HepG2 (cell line): ENCODE results near the gene MEA1.

Source experiments
- CEBPB ChIP-seq: IDR thresholded peaks from 2 replicates; pipeline ENCODE4 v1.6.1; 2011; ENCODE audit warnings: low read depth, low read length, improper control_type of control experiment, borderline replicate concordance
- CTCF ChIP-seq: sonication (generic); formaldehyde crosslinking; IDR thresholded peaks from 2 replicates; pipeline ENCODE4 v1.5.0; 2020; ENCODE audit warnings: mild to moderate bottlenecking, missing genetic modification reagents, moderate library complexity
- MYC ChIP-seq: sonication (generic); formaldehyde crosslinking; IDR thresholded peaks from 2 replicates; pipeline ENCODE4 v1.9.0; 2021; ENCODE audit warnings: missing genetic modification reagents, borderline replicate concordance
- SMC3 ChIP-seq: IDR thresholded peaks from 2 replicates; pipeline ENCODE4 v1.6.1; 2011; ENCODE audit warnings: low read length, improper control_type of control experiment
- ZNF292 ChIP-seq: sonication (generic); formaldehyde crosslinking; IDR thresholded peaks from 2 replicates; pipeline ENCODE4 v1.8.1; 2022; ENCODE audit warnings: mild to moderate bottlenecking, low read depth, missing genetic modification reagents, borderline replicate concordance
- ZNF567 ChIP-seq: sonication (generic); formaldehyde crosslinking; IDR thresholded peaks from 2 replicates; pipeline ENCODE4 v1.8.1; 2023; ENCODE audit warnings: mild to moderate bottlenecking, missing genetic modification reagents, borderline replicate concordance
- TF ChIP-seq, protein P1 (sequence below): sonication (generic); formaldehyde crosslinking; IDR thresholded peaks from 2 replicates; pipeline ENCODE4 v1.4.0; 2020; ENCODE audit warnings: missing genetic modification reagents

- TF ChIP-seq CEBPB (no peak), SMC3 (no peak), ZNF292 (CRISPR knock-in tag) (no peak), MYC (CRISPR knock-in tag) (no peak), ZNF567 (CRISPR knock-in tag) (no peak), CTCF (no peak)
- TF ChIP-seq, protein P1, sequence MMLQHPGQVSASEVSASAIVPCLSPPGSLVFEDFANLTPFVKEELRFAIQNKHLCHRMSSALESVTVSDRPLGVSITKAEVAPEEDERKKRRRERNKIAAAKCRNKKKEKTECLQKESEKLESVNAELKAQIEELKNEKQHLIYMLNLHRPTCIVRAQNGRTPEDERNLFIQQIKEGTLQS = no peak
These were observed 40.6 kb upstream of the MEA1 start for GRCh38 chr6:43054206-43054943.
